ENCODE data around the gene TSPAN11. TPM values are rescaled to one million over a fixed set of nuclear protein-coding genes. Genes with fewer than 3 reads are reported as not detected.

The TSPAN11 gene
- total and polyA plus RNA-seq, 2 donors (not counting 3 experiments of a cell fraction or from before 2014, with no cell fraction given), result 2.1 to 3.9 TPM

- no peak for TF ChIP-seq EZH2 (IDR thresholded peaks at IDR 0.05; ENCODE audit: borderline replicate concordance, low read depth, low read length, severe bottlenecking)
- no peak for TF ChIP-seq JUN (IDR thresholded peaks at IDR 0.05; ENCODE audit: borderline replicate concordance, insufficient read depth, insufficient read length, low read depth)
- TF ChIP-seq, protein P1, sequence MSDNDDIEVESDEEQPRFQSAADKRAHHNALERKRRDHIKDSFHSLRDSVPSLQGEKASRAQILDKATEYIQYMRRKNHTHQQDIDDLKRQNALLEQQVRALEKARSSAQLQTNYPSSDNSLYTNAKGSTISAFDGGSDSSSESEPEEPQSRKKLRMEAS (IDR thresholded peaks at IDR 0.05; ENCODE audit: insufficient read depth, insufficient read length), result no peak
- no peak for TF ChIP-seq POLR2AphosphoS5 (IDR thresholded peaks at IDR 0.05; ENCODE audit: insufficient read depth, low read depth, low read length)
- TF ChIP-seq, protein P2, sequence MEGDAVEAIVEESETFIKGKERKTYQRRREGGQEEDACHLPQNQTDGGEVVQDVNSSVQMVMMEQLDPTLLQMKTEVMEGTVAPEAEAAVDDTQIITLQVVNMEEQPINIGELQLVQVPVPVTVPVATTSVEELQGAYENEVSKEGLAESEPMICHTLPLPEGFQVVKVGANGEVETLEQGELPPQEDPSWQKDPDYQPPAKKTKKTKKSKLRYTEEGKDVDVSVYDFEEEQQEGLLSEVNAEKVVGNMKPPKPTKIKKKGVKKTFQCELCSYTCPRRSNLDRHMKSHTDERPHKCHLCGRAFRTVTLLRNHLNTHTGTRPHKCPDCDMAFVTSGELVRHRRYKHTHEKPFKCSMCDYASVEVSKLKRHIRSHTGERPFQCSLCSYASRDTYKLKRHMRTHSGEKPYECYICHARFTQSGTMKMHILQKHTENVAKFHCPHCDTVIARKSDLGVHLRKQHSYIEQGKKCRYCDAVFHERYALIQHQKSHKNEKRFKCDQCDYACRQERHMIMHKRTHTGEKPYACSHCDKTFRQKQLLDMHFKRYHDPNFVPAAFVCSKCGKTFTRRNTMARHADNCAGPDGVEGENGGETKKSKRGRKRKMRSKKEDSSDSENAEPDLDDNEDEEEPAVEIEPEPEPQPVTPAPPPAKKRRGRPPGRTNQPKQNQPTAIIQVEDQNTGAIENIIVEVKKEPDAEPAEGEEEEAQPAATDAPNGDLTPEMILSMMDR (IDR thresholded peaks at IDR 0.05; ENCODE audit: extremely low read depth in 1 of 2, insufficient read depth in 1 of 2, low read depth in 1 of 2, low read length in 2 of 2), result no peak
- no peak for TF ChIP-seq FOS (IDR thresholded peaks at IDR 0.05; ENCODE audit: borderline replicate concordance, insufficient read depth, low read length)
- no peak for TF ChIP-seq POLR2A (IDR thresholded peaks at IDR 0.05; ENCODE audit: low read depth, low read length)
- no peak for TF ChIP-seq MYC (IDR thresholded peaks at IDR 0.05; ENCODE audit: low read depth, low read length)
- TF ChIP-seq GATA2 (IDR thresholded peaks at IDR 0.05; ENCODE audit: insufficient read depth, insufficient read length, low read depth, low read length), result no peak
- CTCF ChIA-PET, result no interaction called here
- Histone ChIP-seq H3K27me3 (ENCODE audit: control insufficient read depth in 2 of 2, insufficient read depth in 2 of 2, low read length in 2 of 2) (peaks cover 2 to 6% of the 10 kb centered on the region in 2 experiments), H3K9me3 (replicated peaks; ENCODE audit: control insufficient read depth, insufficient read depth, low read length) (no peaks in the 10 kb centered on the region), H3K27ac (ENCODE audit: insufficient read depth, low read depth, low read length) (no peak overlapping the region), H3K4me2 (ENCODE audit: insufficient read depth, low read length) (no peak overlapping the region), H3K9me1 (replicated peaks; ENCODE audit: control insufficient read depth, extremely low read depth, insufficient read depth, low read length) (no peaks in the 10 kb centered on the region), H3K36me3 (ENCODE audit: control insufficient read depth in 2 of 2, extremely low read depth in 1 of 2, insufficient read depth in 2 of 2, low read length in 2 of 2) (no peaks in the 10 kb centered on the region), H4K20me1 (replicated peaks; ENCODE audit: control insufficient read depth, extremely low read depth, insufficient read depth, low read length) (no peaks in the 10 kb centered on the region), H2AFZ (ENCODE audit: low read depth, low read length) (no peak overlapping the region), H3K4me3 (replicated peaks in 1 of 3; ENCODE audit: insufficient read depth in 1 of 3, low read depth in 1 of 3, low read length in 3 of 3) (no peak overlapping the region), H3K4me1 (ENCODE audit: control insufficient read depth, extremely low read depth, insufficient read depth, low read length) (no peaks in the 10 kb centered on the region), H3K79me2 (ENCODE audit: control insufficient read depth, insufficient read depth, low read length) (no peaks in the 10 kb centered on the region), H3K9ac (replicated peaks; ENCODE audit: extremely low read depth, insufficient read depth, low read length) (no peak overlapping the region)
- POLR2A ChIA-PET, result no interaction called here
- FAIRE-seq, result no peak
- no TSS peak for BruUV-seq (replicated peaks)
- intact Hi-C loops (cut with micrococcal nuclease), result no loop called here
- DNase-seq (ENCODE audit: low read depth, low spot score), result no peak
- dilution Hi-C loops (cut with MboI; ENCODE audit: extremely low pct_ligation_motif_present, low sequenced_read_pairs), result no loop called here
Observed at GRCh38 chr12:30974746-30975500, 48.4 kb downstream of the TSPAN11 start.
